GM23248 (cell line): Measurements from ENCODE around the gene EEF1A2. TPM values are rescaled to one million over a fixed set of nuclear protein-coding genes. Genes with fewer than 3 reads are reported as not detected.

Experiments used
- DNase-seq: peaks from one replicate; pipeline ENCODE4 v3.0.0-alpha.2; 2015
- H2AFZ ChIP-seq: fragments of 200-600 bp; sonication (generic); 2 replicates; pipeline ENCODE4 v1.6.1; 2016; ENCODE audit warnings: antibody characterized with exemption
- H3F3A ChIP-seq: fragments of 200-600 bp; sonication (generic); 2 replicates; pipeline ENCODE4 v1.6.1; 2016; ENCODE audit warnings: mild to moderate bottlenecking, antibody characterized with exemption, mixed run types; ENCODE audit not compliant: insufficient read depth
- H3K27ac ChIP-seq: fragments of 200-600 bp; sonication (generic); 2 replicates; pipeline ENCODE4 v1.5.1; 2016; ENCODE audit warnings: mild to moderate bottlenecking
- H3K27me3 ChIP-seq: fragments of 200-600 bp; sonication (generic); replicated peaks from 2 replicates; pipeline ENCODE4 v1.6.1; 2016; ENCODE audit warnings: mild to moderate bottlenecking; ENCODE audit not compliant: insufficient read depth
- H3K36me3 ChIP-seq: fragments of 200-600 bp; sonication (generic); 2 replicates; pipeline ENCODE4 v1.6.1; 2016; ENCODE audit warnings: low read depth, mild to moderate bottlenecking
- H3K4me1 ChIP-seq: fragments of 200-600 bp; sonication (generic); 2 replicates; pipeline ENCODE4 v1.6.1; 2016; ENCODE audit warnings: mild to moderate bottlenecking; ENCODE audit not compliant: insufficient read depth
- H3K4me2 ChIP-seq: fragments of 200-600 bp; sonication (generic); one replicate; pipeline ENCODE4 v1.6.1; 2016; ENCODE audit warnings: mild to moderate bottlenecking; ENCODE audit not compliant: unreplicated experiment
- H3K4me3 ChIP-seq: fragments of 200-600 bp; sonication (generic); 2 replicates; pipeline ENCODE4 v1.5.1; 2016; ENCODE audit warnings: mild to moderate bottlenecking
- H3K79me2 ChIP-seq: fragments of 200-600 bp; sonication (generic); 2 replicates; pipeline ENCODE4 v1.6.1; 2016; ENCODE audit warnings: mild to moderate bottlenecking; ENCODE audit not compliant: insufficient read depth
- H3K9ac ChIP-seq: fragments of 200-600 bp; sonication (generic); 2 replicates; pipeline ENCODE4 v1.6.1; 2016; ENCODE audit warnings: mild to moderate bottlenecking
- H3K9me2 ChIP-seq: fragments of 200-600 bp; sonication (generic); 2 replicates; pipeline ENCODE4 v1.6.1; 2016; ENCODE audit warnings: mixed run types, mild to moderate bottlenecking, moderate library complexity; ENCODE audit not compliant: insufficient read depth
- H3K9me3 ChIP-seq: fragments of 200-600 bp; sonication (generic); one replicate; pipeline ENCODE4 v1.6.1; 2017; ENCODE audit warnings: low read depth
- H4K20me1 ChIP-seq: fragments of 200-600 bp; sonication (generic); 2 replicates; pipeline ENCODE4 v1.6.0; 2016; ENCODE audit not compliant: insufficient read depth
- EZH2 ChIP-seq: fragments of 200-600 bp; sonication (generic); IDR thresholded peaks from 2 replicates; pipeline ENCODE4 v1.6.1; 2018; ENCODE audit warnings: antibody characterized with exemption, mild to moderate bottlenecking; ENCODE audit not compliant: insufficient read depth, poor library complexity, severe bottlenecking
- EZH2phosphoT487 ChIP-seq: fragments of 200-600 bp; sonication (generic); IDR thresholded peaks from 2 replicates; pipeline ENCODE4 v1.6.1; 2018; ENCODE audit warnings: antibody characterized with exemption, moderate library complexity, mild to moderate bottlenecking, low read depth; ENCODE audit not compliant: insufficient read depth
- WGBS, 2 experiments: methylation state at CpG; one replicate each; pipeline ENCODE4 v1.1.6; 2015 to 2017; ENCODE audit warnings: low lambda C conversion rate in 2 of 2, low coverage in 1 of 2; ENCODE audit errors: missing lambda C conversion rate in 2 of 2; 5-methylcytosine and 5-hydroxymethylcytosine counted together
- in situ Hi-C: fragments of 300-500 bp; cut with MboI; formaldehyde crosslinking; loops from 2 replicates; pipeline ENCODE4 v1.15.0; 2020
- polyA plus RNA-seq: library from polyadenylated mRNA; unstranded; fragments of >200 nt; fragmentation: Nextera tagmentation; extraction: Ambion mirVana; gene quantifications from 2 replicates; pipeline ENCODE4 v1.2.1, GENCODE V29; 2016
- total RNA-seq: library from RNA; depleted of rRNA; stranded (reverse); fragments of >200 nt; shearing (Covaris generic); gene quantifications from 2 replicates; pipeline ENCODE4 v1.2.3, GENCODE V29; 2014

The EEF1A2 gene
- total and polyA plus RNA-seq, 2 experiments from 2014 or later: 0.43 TPM; not detected in 1

DNA sequence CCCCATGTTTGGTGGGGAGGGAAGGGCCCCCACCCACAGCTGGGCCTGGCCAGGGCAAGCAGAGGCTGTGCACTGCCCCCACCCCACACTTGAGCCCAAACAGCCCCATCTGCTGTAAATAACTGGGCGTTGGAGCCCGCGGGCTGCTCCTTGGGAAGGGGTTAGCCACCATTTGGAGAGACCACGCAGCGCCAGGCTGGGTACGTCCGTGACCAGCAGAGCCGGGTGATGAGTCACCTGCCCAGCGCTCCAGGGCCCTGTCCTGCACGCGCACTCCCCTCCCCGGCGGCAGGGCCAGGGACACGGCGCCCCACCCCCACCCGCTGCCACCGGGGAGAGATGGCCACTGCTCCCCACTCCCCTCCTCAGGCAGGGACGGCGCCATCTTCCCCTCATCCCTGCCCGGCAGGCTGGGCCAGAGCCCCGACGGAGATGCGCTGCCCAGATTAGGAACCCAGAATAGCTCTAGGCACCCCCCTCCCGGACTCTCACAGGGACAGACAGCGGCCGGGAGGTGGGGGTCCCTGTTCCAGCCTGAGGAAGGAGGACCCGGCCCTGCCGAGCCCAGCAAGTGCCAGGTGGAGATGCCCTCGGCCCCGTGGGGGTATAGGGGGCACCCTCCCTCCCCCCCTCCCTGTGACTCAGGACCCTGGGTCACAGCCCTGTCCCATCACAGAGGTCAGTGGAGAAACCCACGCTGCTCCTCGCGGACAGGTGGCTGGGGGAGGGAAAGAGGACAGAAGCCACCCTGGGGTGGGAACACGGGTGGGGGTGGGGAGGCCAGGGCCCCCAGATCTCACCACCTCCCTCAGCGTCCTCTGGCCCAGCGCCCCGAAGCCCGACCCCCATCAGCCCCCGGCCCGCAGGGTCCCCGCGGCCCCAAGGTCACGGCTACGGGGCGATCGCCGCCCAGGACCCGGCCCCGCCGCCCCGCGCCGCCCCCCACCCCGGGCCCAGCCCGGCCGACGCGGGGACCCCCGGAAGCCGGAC, 642 bp downstream of the EEF1A2 start:
- Histone ChIP-seq H3K9me2 (no peaks in the 10 kb centered on the region), H3K9ac (no peak overlapping the region), H3K79me2 (no peaks in the 10 kb centered on the region), H3F3A (no peaks in the 10 kb centered on the region), H2AFZ (no peak overlapping the region), H3K27me3 (peaks cover 15% of the 10 kb centered on the region; the same call in 1 of the 2 replicates), H3K4me1 (no peaks in the 10 kb centered on the region), H4K20me1 (no peaks in the 10 kb centered on the region), H3K4me2 (no peak overlapping the region), H3K9me3 (no peaks in the 10 kb centered on the region), H3K27ac (no peak overlapping the region), H3K4me3 (no peak overlapping the region), H3K36me3 (no peaks in the 10 kb centered on the region)
- TF ChIP-seq EZH2 (no peak), EZH2phosphoT487 (no peak)
- WGBS, 2 experiments: 1 to 3% methylated on average over 11 to 32 of the region's 60 CpGs
- in situ Hi-C loops: no loop called here
- peak; percentile 79 for DNase-seq

DNA sequence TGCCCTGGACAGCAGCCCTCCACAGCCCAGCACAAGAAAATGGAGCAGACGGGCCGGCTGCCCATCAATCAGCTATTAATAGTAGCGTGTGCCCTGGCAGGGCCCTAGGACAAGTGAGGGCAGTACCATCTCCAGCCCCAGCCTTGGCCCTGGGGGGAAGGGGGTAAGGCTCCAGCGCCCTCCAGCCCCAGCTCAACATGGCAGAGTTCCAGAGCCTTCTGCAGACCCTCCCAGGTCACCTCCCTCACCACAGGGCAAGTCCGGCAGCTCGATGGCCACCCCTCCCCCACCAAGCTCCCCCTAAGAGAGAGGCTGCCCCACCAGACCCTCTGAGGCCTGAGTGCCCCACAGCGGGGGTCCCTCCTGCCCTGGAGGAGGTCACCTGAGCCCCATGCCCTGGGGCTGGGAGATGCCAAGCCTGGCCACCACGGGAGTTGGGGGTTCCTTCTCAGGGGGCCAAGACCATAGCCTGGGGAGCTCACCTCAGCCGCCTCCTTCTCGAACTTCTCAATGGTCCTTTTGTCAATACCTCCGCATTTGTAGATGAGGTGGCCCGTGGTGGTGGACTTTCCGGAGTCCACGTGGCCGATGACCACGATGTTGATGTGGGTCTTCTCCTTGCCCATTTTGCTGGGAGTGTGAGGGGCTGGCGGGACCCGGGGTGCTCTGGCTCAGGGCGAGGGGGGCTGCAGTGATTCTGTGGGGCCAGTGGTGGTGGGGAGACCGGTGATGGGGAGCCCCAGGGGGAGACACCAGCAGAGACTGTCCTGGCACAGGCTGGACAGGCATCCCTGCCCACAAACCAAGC, 1.5 kb downstream of the EEF1A2 start:
- no peak for DNase-seq
- Histone ChIP-seq H3K36me3 (no peaks in the 10 kb centered on the region), H3K9ac (no peak overlapping the region), H3K4me1 (no peaks in the 10 kb centered on the region), H3K4me2 (no peak overlapping the region), H3K27ac (no peak overlapping the region), H3K9me2 (no peaks in the 10 kb centered on the region), H3K9me3 (no peaks in the 10 kb centered on the region), H4K20me1 (no peaks in the 10 kb centered on the region), H3F3A (no peaks in the 10 kb centered on the region), H2AFZ (no peak overlapping the region), H3K4me3 (no peak overlapping the region), H3K27me3 (peaks cover 15% of the 10 kb centered on the region; the same call in 1 of the 2 replicates), H3K79me2 (no peaks in the 10 kb centered on the region)
- no peak for TF ChIP-seq EZH2phosphoT487
- no peak for TF ChIP-seq EZH2
- 48 to 49% methylated on average over 16 to 20 of the region's 20 CpGs for WGBS, 2 experiments
- in situ Hi-C loops: no loop called here

DNA sequence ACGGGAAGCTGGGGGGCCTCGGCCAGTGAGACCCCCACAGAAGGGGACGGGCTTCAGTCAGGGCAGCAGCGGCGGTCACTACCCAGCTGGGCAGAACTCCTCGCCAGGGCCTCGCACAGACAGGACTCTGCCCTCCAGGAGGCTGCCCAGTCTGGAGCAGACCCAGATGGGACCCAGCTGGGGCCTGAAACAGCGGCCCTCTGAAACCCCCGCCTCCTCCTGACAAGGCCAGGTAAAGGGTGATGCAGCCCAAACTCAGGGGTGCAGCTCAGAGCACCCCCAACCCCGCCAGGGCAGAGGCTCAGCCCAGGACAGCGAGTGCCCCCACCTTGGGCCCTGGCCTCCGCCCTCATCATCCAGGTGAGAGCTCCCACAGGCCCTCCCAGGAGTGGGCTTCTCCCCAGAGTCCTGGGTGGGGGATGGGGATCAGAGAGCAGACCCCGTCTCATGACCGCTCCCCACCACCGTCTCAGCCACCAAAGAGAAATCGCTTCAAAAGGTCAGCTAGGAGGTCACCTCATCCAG, 2.2 kb downstream of the EEF1A2 start:
- no peaks in the 10 kb centered on the region for H4K20me1 ChIP-seq
- no peak overlapping the region for H3K27ac ChIP-seq
- peak overlapping the region; percentile 14; the same call in 1 of the 2 replicates for H2AFZ ChIP-seq
- H3K4me1 ChIP-seq: no peaks in the 10 kb centered on the region
- DNase-seq: no peak
- H3F3A ChIP-seq: no peaks in the 10 kb centered on the region
- H3K79me2 ChIP-seq: no peaks in the 10 kb centered on the region
- WGBS, 2 experiments: 48 to 53% methylated on average over 15 to 16 of the region's 16 CpGs
- H3K9me2 ChIP-seq: no peaks in the 10 kb centered on the region
- no peak overlapping the region for H3K9ac ChIP-seq
- peaks cover 15% of the 10 kb centered on the region; the same call in 1 of the 2 replicates for H3K27me3 ChIP-seq
- TF ChIP-seq EZH2: no peak
- no peak for TF ChIP-seq EZH2phosphoT487
- H3K4me3 ChIP-seq: peak overlapping the region; percentile 41
- peak overlapping the region; percentile 68 for H3K4me2 ChIP-seq
- no peaks in the 10 kb centered on the region for H3K36me3 ChIP-seq
- no peaks in the 10 kb centered on the region for H3K9me3 ChIP-seq
- in situ Hi-C loops: no loop called here
